Endothelial cell (in vitro differentiated cells): Measurements from ENCODE around the gene NTN3. TPM values are rescaled to one million over a fixed set of nuclear protein-coding genes. Genes with fewer than 3 reads are reported as not detected.
"Not testable (repeated sequence)": the region's sequence is repeated elsewhere in the genome, so short reads cannot be mapped to it uniquely, and the experiment has no call there.

Source experiments
- DNase-seq: peaks from one replicate; pipeline ENCODE4 v3.0.0; 2021; ENCODE audit warnings: low spot score
- H3K27ac Mint-ChIP-seq: one replicate; pipeline ENCODE4 v1.8.0; 2021; ENCODE audit warnings: mixed read lengths, inconsistent platforms; ENCODE audit not compliant: unreplicated experiment
- H3K27me3 Mint-ChIP-seq: one replicate; pipeline ENCODE4 v1.8.0; 2021; ENCODE audit warnings: mild to moderate bottlenecking, moderate library complexity, mixed read lengths, inconsistent platforms; ENCODE audit not compliant: unreplicated experiment
- H3K36me3 Mint-ChIP-seq: one replicate; pipeline ENCODE4 v1.8.0; 2021; ENCODE audit warnings: mild to moderate bottlenecking, low read depth, mixed read lengths, inconsistent platforms; ENCODE audit not compliant: unreplicated experiment
- H3K4me1 Mint-ChIP-seq: one replicate; pipeline ENCODE4 v1.8.0; 2021; ENCODE audit warnings: mild to moderate bottlenecking, mixed read lengths, inconsistent platforms; ENCODE audit not compliant: unreplicated experiment
- H3K4me3 Mint-ChIP-seq: one replicate; pipeline ENCODE4 v1.8.0; 2021; ENCODE audit warnings: mild to moderate bottlenecking, mixed read lengths, inconsistent platforms; ENCODE audit not compliant: unreplicated experiment
- H3K9me3 Mint-ChIP-seq: one replicate; pipeline ENCODE4 v1.8.0; 2021; ENCODE audit warnings: mixed read lengths, inconsistent platforms; ENCODE audit not compliant: unreplicated experiment
- total RNA-seq: library from RNA; stranded (reverse); fragmentation: NEBNext Ultra II Directional; extraction: Animal tissue kit (Norgen Biotek cat#: 25700); gene quantifications from one replicate; pipeline ENCODE4 v1.2.1, GENCODE V29; 2021; ENCODE audit not compliant: unreplicated experiment
- TF ChIP-seq, protein P1 (sequence below): fragments of 200-600 bp; sonication (generic); IDR thresholded peaks from one replicate; pipeline ENCODE4 v1.5.0; 2021; ENCODE audit warnings: antibody characterized with exemption; ENCODE audit not compliant: unreplicated experiment

NTN3 gene
- total RNA-seq, 1 donor from 2014 or later: not detected

DNA sequence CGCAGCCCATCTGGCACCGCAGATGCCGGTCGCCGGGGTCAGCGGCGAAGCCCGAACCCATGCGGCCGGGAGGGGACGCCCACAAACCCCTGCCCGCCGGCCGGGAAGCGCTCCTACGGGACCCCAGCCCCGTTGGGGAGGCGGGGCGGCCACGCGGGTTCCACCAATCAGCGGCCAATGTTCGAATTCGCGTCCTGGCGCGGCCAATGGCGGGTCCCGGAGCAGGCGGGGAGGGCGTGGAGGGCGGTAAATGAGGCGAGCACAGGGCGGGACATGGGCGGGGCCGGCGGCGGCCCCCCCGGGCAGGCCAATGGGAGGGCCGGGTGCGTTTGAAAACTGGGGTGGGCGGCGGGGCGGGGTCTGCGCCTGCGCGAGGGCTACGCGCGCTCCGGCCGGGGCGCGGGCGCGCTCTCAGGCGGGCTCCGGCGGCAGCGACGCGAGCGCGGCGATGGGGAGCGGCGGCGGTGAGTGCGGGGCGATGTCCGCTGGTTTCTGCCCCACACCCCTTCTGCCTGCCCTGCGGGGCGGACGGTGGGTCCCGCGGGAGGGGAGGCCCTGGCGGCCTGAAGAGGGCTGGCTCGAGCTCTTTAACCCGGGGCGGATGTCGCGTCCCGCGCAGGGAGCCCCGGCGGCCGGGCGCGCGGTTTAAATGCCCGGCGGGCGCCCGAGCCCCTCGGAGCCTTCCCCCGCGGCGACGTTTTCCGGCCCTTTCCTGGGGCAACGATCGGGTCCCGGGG lies 41.9 kb upstream of the NTN3 start, which contains the start of gene CCNF:
Gene CCNF (plus strand): TSS at position 414 of the 737 bp plus-strand sequence. CDS start 35 bp downstream, at position 449.
- DNase-seq: peak; percentile 99
- H3K4me1 Mint-ChIP-seq: peaks cover 14% of the 10 kb centered on the region

GRCh38 chr16:2429771-2430663 lies 41.1 kb upstream of the NTN3 start:
- Mint-ChIP-seq H3K27ac (peak overlapping the region; percentile 72), H3K9me3 (no peaks in the 10 kb centered on the region), H3K36me3 (peaks cover 11% of the 10 kb centered on the region), H3K27me3 (peaks cover 13% of the 10 kb centered on the region), H3K4me3 (peak overlapping the region; percentile 91), H3K4me1 (peaks cover 14% of the 10 kb centered on the region)
- peak; percentile 44 for DNase-seq
- TF ChIP-seq, protein P1, sequence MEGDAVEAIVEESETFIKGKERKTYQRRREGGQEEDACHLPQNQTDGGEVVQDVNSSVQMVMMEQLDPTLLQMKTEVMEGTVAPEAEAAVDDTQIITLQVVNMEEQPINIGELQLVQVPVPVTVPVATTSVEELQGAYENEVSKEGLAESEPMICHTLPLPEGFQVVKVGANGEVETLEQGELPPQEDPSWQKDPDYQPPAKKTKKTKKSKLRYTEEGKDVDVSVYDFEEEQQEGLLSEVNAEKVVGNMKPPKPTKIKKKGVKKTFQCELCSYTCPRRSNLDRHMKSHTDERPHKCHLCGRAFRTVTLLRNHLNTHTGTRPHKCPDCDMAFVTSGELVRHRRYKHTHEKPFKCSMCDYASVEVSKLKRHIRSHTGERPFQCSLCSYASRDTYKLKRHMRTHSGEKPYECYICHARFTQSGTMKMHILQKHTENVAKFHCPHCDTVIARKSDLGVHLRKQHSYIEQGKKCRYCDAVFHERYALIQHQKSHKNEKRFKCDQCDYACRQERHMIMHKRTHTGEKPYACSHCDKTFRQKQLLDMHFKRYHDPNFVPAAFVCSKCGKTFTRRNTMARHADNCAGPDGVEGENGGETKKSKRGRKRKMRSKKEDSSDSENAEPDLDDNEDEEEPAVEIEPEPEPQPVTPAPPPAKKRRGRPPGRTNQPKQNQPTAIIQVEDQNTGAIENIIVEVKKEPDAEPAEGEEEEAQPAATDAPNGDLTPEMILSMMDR: no peak

More for the DNA sequence above, 41.9 kb upstream of the NTN3 start, which contains the start of gene CCNF:
- Mint-ChIP-seq H3K36me3 (peaks cover 8% of the 10 kb centered on the region), H3K27ac (peak within 1 kb of the TSS; percentile 72), H3K4me3 (peak within 1 kb of the TSS; percentile 91), H3K27me3 (peaks cover 13% of the 10 kb centered on the region), H3K9me3 (no peaks in the 10 kb centered on the region)
- TF ChIP-seq, protein P1: no peak

- H3K27ac Mint-ChIP-seq: no peak overlapping the region
- peaks cover 19% of the 10 kb centered on the region for H3K36me3 Mint-ChIP-seq
- H3K4me1 Mint-ChIP-seq: peaks cover 14% of the 10 kb centered on the region
- TF ChIP-seq, protein P1: no peak
- no peak overlapping the region for H3K4me3 Mint-ChIP-seq
- DNase-seq: no peak
- H3K9me3 Mint-ChIP-seq: no peaks in the 10 kb centered on the region
- H3K27me3 Mint-ChIP-seq: peaks cover 8% of the 10 kb centered on the region
Measured at GRCh38 chr16:2432286-2432685, 38.8 kb upstream of the NTN3 start.

- TF ChIP-seq, protein P1: no peak
- DNase-seq: no peak
Measured at GRCh38 chr16:2432801-2433505, 38.1 kb upstream of the NTN3 start.

GRCh38 chr16:2435236-2435635 lies 35.9 kb upstream of the NTN3 start:
- H3K4me1 Mint-ChIP-seq: peaks cover 17% of the 10 kb centered on the region
- not testable (repeated sequence) for H3K27ac Mint-ChIP-seq, H3K4me3 Mint-ChIP-seq, H3K9me3 Mint-ChIP-seq, DNase-seq, H3K27me3 Mint-ChIP-seq
- peaks cover 27% of the 10 kb centered on the region for H3K36me3 Mint-ChIP-seq

More at GRCh38 chr16:2432801-2433505, 38.1 kb upstream of the NTN3 start:
- H3K4me3 Mint-ChIP-seq: no peak overlapping the region
- H3K27ac Mint-ChIP-seq: peak overlapping the region; percentile 13
- H3K27me3 Mint-ChIP-seq: peaks cover 2% of the 10 kb centered on the region
- H3K36me3 Mint-ChIP-seq: peaks cover 20% of the 10 kb centered on the region
- no peaks in the 10 kb centered on the region for H3K9me3 Mint-ChIP-seq
- H3K4me1 Mint-ChIP-seq: peaks cover 14% of the 10 kb centered on the region
